ENCODE measurements around the gene FRRS1L. TPM values are rescaled to one million over a fixed set of nuclear protein-coding genes. Genes with fewer than 3 reads are reported as not detected.

The FRRS1L gene
- total and polyA plus RNA-seq, 4 donors, result 0.08 to 0.51 TPM; not detected in 2

GRCh38 chr9:109082091-109082620 lies 84.9 kb downstream of the FRRS1L start:
- H3K4me1 ChIP-seq (ENCODE audit: control insufficient read depth in 4 of 4, insufficient read depth in 4 of 4, low read length in 3 of 4), result peaks cover 0 to 13% (median 6%) of the 10 kb centered on the region in 4 donors
- WGBS, result 26% methylated on average over 2 of the region's 2 CpGs
- DNase-seq (ENCODE audit: low spot score), result no peak
- peaks cover 7 to 20% (median 12%) of the 10 kb centered on the region in 4 donors for H3K36me3 ChIP-seq (ENCODE audit: control insufficient read depth in 4 of 4, insufficient read depth in 3 of 4, low read depth in 1 of 4, low read length in 3 of 4)
- H3K4me3 ChIP-seq (ENCODE audit: low read depth in 1 of 3, low read length in 3 of 3), result no peak overlapping the region
- no peaks in the 10 kb centered on the region for H3K27me3 ChIP-seq (ENCODE audit: control insufficient read depth in 4 of 4, insufficient read depth in 4 of 4, low read length in 3 of 4)
- H3K9ac ChIP-seq (ENCODE audit: low read depth in 1 of 2, low read length in 2 of 2), result no peak overlapping the region
- H3K9me3 ChIP-seq (ENCODE audit: control insufficient read depth in 4 of 4, low read length in 3 of 4), result no peaks in the 10 kb centered on the region
- H3K27ac ChIP-seq (ENCODE audit: low read depth in 1 of 2, low read length in 2 of 2), result peak overlapping the region in 1 of 2 donors; percentile 6
- TF ChIP-seq MAX (IDR thresholded peaks at IDR 0.05) (no peak), HNF4A (conservative IDR thresholded peaks at IDR 0.05) (peak; percentile 26 to 28), RXRA (IDR thresholded peaks at IDR 0.05) (peak; percentile 8 to 37), YY1 (IDR thresholded peaks at IDR 0.05) (peak; percentile 21), RAD21 (IDR thresholded peaks at IDR 0.05) (peak in 1 of 2 donors; percentile 19), HNF4G (IDR thresholded peaks at IDR 0.05) (no peak)
- TF ChIP-seq, protein P1, sequence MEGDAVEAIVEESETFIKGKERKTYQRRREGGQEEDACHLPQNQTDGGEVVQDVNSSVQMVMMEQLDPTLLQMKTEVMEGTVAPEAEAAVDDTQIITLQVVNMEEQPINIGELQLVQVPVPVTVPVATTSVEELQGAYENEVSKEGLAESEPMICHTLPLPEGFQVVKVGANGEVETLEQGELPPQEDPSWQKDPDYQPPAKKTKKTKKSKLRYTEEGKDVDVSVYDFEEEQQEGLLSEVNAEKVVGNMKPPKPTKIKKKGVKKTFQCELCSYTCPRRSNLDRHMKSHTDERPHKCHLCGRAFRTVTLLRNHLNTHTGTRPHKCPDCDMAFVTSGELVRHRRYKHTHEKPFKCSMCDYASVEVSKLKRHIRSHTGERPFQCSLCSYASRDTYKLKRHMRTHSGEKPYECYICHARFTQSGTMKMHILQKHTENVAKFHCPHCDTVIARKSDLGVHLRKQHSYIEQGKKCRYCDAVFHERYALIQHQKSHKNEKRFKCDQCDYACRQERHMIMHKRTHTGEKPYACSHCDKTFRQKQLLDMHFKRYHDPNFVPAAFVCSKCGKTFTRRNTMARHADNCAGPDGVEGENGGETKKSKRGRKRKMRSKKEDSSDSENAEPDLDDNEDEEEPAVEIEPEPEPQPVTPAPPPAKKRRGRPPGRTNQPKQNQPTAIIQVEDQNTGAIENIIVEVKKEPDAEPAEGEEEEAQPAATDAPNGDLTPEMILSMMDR (IDR thresholded peaks at IDR 0.05; ENCODE audit: low read depth, low read length, missing input control), result no peak

Small RNAs within 50 kb of the gene (small RNA-seq; reads per million reads assigned to genes)
- not detected for gene RNU6-984P

Other genes starting within 250 kb of the FRRS1L start
- gene ELP1, start 233.1 kb downstream of the FRRS1L start, total RNA-seq, result 10 to 100 TPM; 22.3 to 27.7 TPM
- 10 to 100 TPM in 1 of 2 donors, 1 to 10 TPM in 1; 9.3 to 10.4 TPM for gene ELP1, start 233.1 kb downstream of the FRRS1L start, polyA plus RNA-seq
- gene ABITRAM, start 232.8 kb downstream of the FRRS1L start, total RNA-seq, result 1 to 10 TPM; 3.5 to 5.2 TPM
- 1 to 10 TPM; 5.9 to 8.2 TPM for gene ABITRAM, start 232.8 kb downstream of the FRRS1L start, polyA plus RNA-seq
- 10 to 100 TPM; 10.5 to 31.5 TPM for gene CTNNAL1, start 153.8 kb downstream of the FRRS1L start, total RNA-seq
- gene CTNNAL1, start 153.8 kb downstream of the FRRS1L start, polyA plus RNA-seq, result 10 to 100 TPM; 14.4 to 22.8 TPM
- gene TMEM245, start 47.3 kb downstream of the FRRS1L start, total RNA-seq, result 10 to 100 TPM; 45.3 to 75.3 TPM
- gene TMEM245, start 47.3 kb downstream of the FRRS1L start, polyA plus RNA-seq, result 10 to 100 TPM; 13.7 to 17.0 TPM
- gene EPB41L4B, start 153.8 kb upstream of the FRRS1L start, total RNA-seq, result 10 to 100 TPM in 1 of 2 donors, 1 to 10 TPM in 1; 9.9 to 42.6 TPM
- 10 to 100 TPM; 16.4 to 31.3 TPM for gene EPB41L4B, start 153.8 kb upstream of the FRRS1L start, polyA plus RNA-seq

All from liver (tissue), 10 donors.